Vagina (tissue), 2 donors: ENCODE measurements around the gene SHC1.

ENCODE experiments used
- POLR2AphosphoS5 ChIP-seq, 2 donors: sonication (generic); formaldehyde crosslinking; IDR thresholded peaks; one replicate each; pipeline ENCODE4 v1.9.0; 2017; ENCODE audit warnings: antibody characterized with exemption in 2 of 2, mild to moderate bottlenecking in 2 of 2, low read depth in 1 of 2; ENCODE audit not compliant: insufficient read depth in 1 of 2
- TF ChIP-seq, protein P1 (sequence below), 3 experiments: fragments of 450-650 bp in 2 of 3; fragments of 200-600 bp in 1 of 3; sonication (generic) in 1 of 3; IDR thresholded peaks; one replicate each; pipeline ENCODE4 v1.5.1; 2017 to 2019; ENCODE audit warnings: antibody characterized with exemption in 3 of 3, mild to moderate bottlenecking in 2 of 3, moderate library complexity in 2 of 3

DNA sequence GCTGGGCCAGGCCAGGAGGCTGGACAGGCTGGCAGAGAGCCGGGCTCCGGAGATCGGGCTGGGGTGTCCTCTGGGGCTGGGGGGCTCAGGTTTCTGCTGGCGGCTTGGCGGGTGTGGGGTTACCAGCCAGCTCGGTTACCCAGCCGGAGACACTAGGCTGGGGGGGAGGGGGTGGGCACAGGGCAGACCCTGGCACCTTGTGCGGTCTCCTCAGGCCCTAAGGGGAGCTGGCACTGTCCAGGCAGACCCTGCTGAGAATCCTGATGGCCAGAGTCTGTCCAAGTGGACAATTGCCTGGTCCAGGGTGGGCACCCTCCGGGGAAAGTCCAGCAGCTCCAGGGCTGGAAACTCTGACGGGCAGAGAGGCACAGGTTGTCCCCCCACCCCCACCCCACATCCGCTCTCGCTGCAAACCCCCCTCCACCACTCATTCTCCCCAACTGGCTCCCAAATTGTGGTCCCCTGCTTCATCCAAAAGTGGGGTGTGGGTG lies 38.7 kb upstream of the SHC1 start:
- TF ChIP-seq, protein P1, sequence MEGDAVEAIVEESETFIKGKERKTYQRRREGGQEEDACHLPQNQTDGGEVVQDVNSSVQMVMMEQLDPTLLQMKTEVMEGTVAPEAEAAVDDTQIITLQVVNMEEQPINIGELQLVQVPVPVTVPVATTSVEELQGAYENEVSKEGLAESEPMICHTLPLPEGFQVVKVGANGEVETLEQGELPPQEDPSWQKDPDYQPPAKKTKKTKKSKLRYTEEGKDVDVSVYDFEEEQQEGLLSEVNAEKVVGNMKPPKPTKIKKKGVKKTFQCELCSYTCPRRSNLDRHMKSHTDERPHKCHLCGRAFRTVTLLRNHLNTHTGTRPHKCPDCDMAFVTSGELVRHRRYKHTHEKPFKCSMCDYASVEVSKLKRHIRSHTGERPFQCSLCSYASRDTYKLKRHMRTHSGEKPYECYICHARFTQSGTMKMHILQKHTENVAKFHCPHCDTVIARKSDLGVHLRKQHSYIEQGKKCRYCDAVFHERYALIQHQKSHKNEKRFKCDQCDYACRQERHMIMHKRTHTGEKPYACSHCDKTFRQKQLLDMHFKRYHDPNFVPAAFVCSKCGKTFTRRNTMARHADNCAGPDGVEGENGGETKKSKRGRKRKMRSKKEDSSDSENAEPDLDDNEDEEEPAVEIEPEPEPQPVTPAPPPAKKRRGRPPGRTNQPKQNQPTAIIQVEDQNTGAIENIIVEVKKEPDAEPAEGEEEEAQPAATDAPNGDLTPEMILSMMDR (IDR thresholded peaks at IDR 0.05) = no peak
- TF ChIP-seq POLR2AphosphoS5 (IDR thresholded peaks at IDR 0.05; ENCODE audit: insufficient read depth in 1 of 2, low read depth in 1 of 2) = no peak
